ENCODE measurements around the gene TECPR2.

The TECPR2 gene

DNA sequence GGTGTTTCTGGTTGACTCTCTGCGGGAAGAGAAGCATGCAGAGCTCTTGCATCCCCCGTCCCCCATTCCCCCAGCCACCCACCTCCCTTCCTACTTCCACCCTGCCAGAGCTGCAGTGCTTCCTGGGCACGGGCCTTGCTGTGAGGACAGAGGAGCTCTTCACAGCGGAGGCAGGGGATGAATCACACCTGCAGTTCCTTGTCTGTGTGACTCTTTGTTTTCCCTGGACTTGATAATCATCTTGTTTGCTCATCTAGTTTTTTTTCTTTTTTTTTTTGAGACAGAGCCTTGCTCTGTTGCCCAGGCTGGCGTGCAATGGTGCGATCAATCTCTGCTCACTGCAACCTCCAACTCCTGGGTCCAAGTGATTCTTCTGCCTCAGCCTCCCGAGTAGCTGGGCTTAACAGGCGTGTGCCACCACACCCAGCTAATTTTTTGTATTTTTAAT lies 119.1 kb downstream of the TECPR2 start:
- TF ChIP-seq, protein P1, sequence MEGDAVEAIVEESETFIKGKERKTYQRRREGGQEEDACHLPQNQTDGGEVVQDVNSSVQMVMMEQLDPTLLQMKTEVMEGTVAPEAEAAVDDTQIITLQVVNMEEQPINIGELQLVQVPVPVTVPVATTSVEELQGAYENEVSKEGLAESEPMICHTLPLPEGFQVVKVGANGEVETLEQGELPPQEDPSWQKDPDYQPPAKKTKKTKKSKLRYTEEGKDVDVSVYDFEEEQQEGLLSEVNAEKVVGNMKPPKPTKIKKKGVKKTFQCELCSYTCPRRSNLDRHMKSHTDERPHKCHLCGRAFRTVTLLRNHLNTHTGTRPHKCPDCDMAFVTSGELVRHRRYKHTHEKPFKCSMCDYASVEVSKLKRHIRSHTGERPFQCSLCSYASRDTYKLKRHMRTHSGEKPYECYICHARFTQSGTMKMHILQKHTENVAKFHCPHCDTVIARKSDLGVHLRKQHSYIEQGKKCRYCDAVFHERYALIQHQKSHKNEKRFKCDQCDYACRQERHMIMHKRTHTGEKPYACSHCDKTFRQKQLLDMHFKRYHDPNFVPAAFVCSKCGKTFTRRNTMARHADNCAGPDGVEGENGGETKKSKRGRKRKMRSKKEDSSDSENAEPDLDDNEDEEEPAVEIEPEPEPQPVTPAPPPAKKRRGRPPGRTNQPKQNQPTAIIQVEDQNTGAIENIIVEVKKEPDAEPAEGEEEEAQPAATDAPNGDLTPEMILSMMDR (IDR thresholded peaks at IDR 0.05; ENCODE audit: extremely low read depth, missing control alignments): no peak
- DNase-seq (ENCODE audit: low spot score): no peak

DNA sequence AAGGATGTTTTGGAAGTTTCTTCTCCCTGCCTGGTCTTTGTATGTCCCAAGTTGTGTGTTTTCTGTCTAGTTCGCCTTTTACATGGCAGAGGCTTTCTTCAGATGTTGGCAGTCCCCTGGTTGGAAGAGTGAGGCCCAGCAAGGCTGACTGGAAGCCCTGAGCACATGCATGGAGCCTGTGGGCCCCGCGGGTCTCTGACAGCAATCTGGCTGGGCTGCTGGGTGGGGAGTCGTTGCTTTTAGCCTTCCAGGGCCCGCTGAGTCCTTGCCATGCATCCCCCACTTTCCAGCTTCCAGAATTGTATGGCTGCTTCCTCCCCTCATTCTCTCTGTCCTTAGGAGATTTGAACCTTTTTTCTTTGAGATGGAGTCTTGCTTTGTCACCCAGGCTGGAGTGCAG lies 121.6 kb downstream of the TECPR2 start:
- DNase-seq (ENCODE audit: low spot score): no peak
- TF ChIP-seq, protein P1 (IDR thresholded peaks at IDR 0.05; ENCODE audit: extremely low read depth, missing control alignments): no peak

- DNase-seq (ENCODE audit: low spot score): no peak
- TF ChIP-seq, protein P1 (IDR thresholded peaks at IDR 0.05; ENCODE audit: extremely low read depth, missing control alignments): no peak
Measured at GRCh38 chr14:102485693-102486512, 123.2 kb downstream of the TECPR2 start.

DNA sequence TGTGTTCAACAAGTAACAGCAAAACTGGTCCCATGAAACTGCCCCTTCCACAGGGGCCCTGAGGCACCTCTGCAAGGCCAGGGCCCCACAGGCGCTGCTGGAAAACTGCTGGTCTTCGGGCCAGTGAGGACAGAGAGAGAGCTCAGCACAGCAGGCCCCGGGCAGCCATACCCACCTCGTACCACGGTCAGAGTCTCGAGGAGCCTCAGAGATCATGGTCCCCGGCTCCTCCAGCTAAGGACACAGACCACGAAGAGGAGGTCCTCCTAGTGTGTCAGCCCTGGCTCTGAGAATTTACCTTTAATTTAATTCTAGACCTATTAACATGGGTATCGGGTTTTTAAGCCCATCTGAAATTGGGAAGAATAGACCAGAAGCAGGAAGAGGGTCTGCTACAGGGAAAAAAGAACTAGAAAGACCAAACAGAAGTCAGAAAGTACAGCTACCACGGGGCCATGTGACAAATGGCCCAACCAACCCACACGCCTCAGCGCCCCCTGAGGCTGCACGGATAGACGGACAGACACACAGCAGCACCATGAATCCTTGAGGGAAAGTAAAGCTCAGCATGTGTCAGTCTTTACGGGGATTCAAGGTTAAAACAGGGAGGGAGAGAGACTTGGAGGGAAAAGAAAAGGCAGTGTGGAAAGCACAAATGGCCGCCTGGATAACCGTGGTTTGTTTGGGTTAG lies 123.9 kb downstream of the TECPR2 start:
- TF ChIP-seq, protein P1 (IDR thresholded peaks at IDR 0.05; ENCODE audit: extremely low read depth, missing control alignments): no peak
- DNase-seq (ENCODE audit: low spot score): no peak

DNA sequence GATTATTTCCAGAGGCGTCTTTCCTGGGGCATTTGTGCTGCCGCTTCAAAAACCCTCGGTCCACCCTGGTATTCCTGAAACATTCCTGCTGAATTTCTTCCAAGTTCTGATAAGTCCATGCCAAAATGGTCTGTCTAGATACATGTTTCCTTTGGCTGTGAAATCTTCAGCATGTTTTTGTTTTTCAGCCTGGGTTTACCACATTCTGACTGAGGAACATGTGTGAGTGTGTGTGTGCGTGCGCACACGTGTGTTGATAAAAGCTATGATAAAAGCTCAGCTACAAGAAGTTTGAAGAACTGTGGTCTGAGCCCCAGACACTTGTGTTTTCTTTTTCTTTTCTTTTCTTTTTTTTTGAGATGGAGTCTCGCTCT lies 124.5 kb downstream of the TECPR2 start:
- TF ChIP-seq, protein P1 (IDR thresholded peaks at IDR 0.05; ENCODE audit: extremely low read depth, missing control alignments): no peak
- no peak for DNase-seq (ENCODE audit: low spot score)

DNA sequence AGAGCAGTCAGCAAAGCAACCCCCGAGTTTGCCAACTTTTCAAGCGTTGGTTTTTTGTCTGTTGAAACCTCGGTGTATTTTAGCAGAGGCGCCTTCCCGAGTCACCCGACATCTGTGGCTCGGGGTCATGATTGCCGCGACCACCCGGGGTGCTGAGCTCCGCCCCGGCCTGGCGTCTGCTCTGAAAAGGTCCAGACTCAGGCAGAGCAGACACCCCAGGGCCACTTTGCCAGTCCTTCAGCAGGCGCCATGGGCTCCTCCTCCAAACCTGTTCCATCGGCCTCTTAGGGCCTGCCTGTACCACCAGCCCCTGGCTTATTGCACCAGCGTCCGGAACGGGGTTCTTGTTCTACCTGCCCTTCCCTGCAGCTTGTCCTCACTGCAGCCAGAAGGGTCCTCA lies 127.7 kb downstream of the TECPR2 start:
- TF ChIP-seq, protein P1 (IDR thresholded peaks at IDR 0.05; ENCODE audit: extremely low read depth, missing control alignments): no peak

DNA sequence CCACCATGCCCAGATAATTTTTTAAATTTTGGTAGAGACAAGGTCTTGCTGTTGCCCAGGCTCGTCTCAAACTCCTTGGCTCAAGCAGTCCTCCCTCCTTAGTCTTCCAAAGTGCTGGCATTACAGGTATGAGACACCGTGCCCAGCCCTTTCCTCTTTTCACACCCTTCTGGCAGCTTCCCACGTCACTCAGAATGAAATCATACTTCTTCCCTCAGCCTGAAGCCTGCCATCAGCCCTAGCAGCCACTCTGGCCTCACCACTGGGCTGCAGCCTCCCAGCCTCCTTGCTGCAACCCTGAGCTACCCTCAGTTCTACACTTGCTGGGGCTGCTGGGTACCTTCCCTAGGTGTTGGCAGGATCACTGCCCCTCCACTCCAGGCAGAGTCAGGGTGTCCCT lies 128.6 kb downstream of the TECPR2 start:
- TF ChIP-seq, protein P1 (IDR thresholded peaks at IDR 0.05; ENCODE audit: extremely low read depth, missing control alignments): no peak
- no peak for DNase-seq (ENCODE audit: low spot score)

More for the DNA sequence above, 127.7 kb downstream of the TECPR2 start:
- no peak for DNase-seq (ENCODE audit: low spot score)
